Endodermal cell (in vitro differentiated cells): ENCODE measurements around the gene GIT1. TPM values are rescaled to one million over a fixed set of nuclear protein-coding genes. Genes with fewer than 3 reads are reported as not detected.

Experiments
- DNase-seq: peaks from one replicate; pipeline ENCODE4 v3.0.0-alpha.2; 2017
- H3K27ac ChIP-seq: 2 replicates; pipeline ENCODE4 v1.5.1; 2013; ENCODE audit warnings: mild to moderate bottlenecking, low read depth, low read length, moderate library complexity
- H3K27me3 ChIP-seq: 2 replicates; pipeline ENCODE4 v1.6.1; 2013; ENCODE audit warnings: mild to moderate bottlenecking, low read length, moderate library complexity; ENCODE audit not compliant: insufficient read depth, control insufficient read depth, poor library complexity, severe bottlenecking
- H3K36me3 ChIP-seq: 2 replicates; pipeline ENCODE4 v1.7.0; 2013; ENCODE audit warnings: mild to moderate bottlenecking, low read length, moderate library complexity; ENCODE audit not compliant: control insufficient read depth, insufficient read depth
- H3K4me1 ChIP-seq: one replicate; pipeline ENCODE4 v1.7.0; 2013; ENCODE audit warnings: low read length; ENCODE audit not compliant: control insufficient read depth, insufficient read depth
- H3K4me3 ChIP-seq: 2 replicates; pipeline ENCODE4 v1.5.1; 2013; ENCODE audit warnings: mild to moderate bottlenecking, low read length, moderate library complexity
- H3K9ac ChIP-seq: 2 replicates; pipeline ENCODE4 v1.6.1; 2013; ENCODE audit warnings: mild to moderate bottlenecking, low read length, moderate library complexity; ENCODE audit not compliant: poor library complexity, severe bottlenecking; ENCODE audit errors: extremely low read depth
- H3K9me3 ChIP-seq: 2 replicates; pipeline ENCODE4 v1.6.1; 2013; ENCODE audit warnings: mild to moderate bottlenecking, low read length, moderate library complexity; ENCODE audit not compliant: control insufficient read depth
- H3K27ac Mint-ChIP-seq: 2 replicates; pipeline ENCODE4 v1.8.0; 2020; ENCODE audit warnings: mixed read lengths
- H3K27me3 Mint-ChIP-seq: 2 replicates; pipeline ENCODE4 v1.8.0; 2021; ENCODE audit warnings: mild to moderate bottlenecking, mixed read lengths; ENCODE audit not compliant: insufficient read depth
- H3K36me3 Mint-ChIP-seq: 2 replicates; pipeline ENCODE4 v1.8.0; 2020; ENCODE audit warnings: low read depth, mixed read lengths
- H3K4me1 Mint-ChIP-seq: 2 replicates; pipeline ENCODE4 v1.8.0; 2020; ENCODE audit warnings: mixed read lengths
- H3K4me3 Mint-ChIP-seq: 2 replicates; pipeline ENCODE4 v1.8.0; 2020; ENCODE audit warnings: mild to moderate bottlenecking, moderate library complexity, mixed read lengths
- H3K9me3 Mint-ChIP-seq: 2 replicates; pipeline ENCODE4 v1.8.0; 2020; ENCODE audit warnings: mild to moderate bottlenecking, mixed read lengths
- CTCF ChIP-seq: fragments of 200-600 bp; sonication (generic); conservative IDR thresholded peaks from 2 replicates; pipeline ENCODE4 v1.5.0; 2021; ENCODE audit warnings: antibody characterized with exemption, mild to moderate bottlenecking
- WGBS, 2 experiments: methylation state at CpG; one replicate each; pipeline versions ENCODE4 v1.1.5 to v1.1.7; 2013; ENCODE audit warnings: missing lambda C conversion rate in 2 of 2, mixed read lengths in 1 of 2; ENCODE audit not compliant: insufficient coverage in 1 of 2, insufficient read length in 1 of 2; 5-methylcytosine and 5-hydroxymethylcytosine counted together
- total RNA-seq, 2 donors: library from RNA; stranded (reverse); fragmentation: NEBNext Ultra II Directional in 1 of 2; extraction: Animal tissue kit (Norgen Biotek cat#: 25700) in 1 of 2; gene quantifications; 2 replicates in 1 of 2; 3 replicates in 1 of 2; pipeline ENCODE4 v1.2.1, GENCODE V29; 2021

Gene GIT1
- total RNA-seq, 2 donors from 2014 or later = 45.0 to 61.8 TPM

- Histone ChIP-seq H3K9me3 (no peaks in the 10 kb centered on the region), H3K4me3 (no peak overlapping the region), H3K9ac (no peak overlapping the region), H3K27ac (no peak overlapping the region), H3K4me1 (no peaks in the 10 kb centered on the region), H3K36me3 (peaks cover 31% of the 10 kb centered on the region), H3K27me3 (no peaks in the 10 kb centered on the region)
- Mint-ChIP-seq H3K4me1 (peaks cover 1% of the 10 kb centered on the region), H3K36me3 (peaks cover 22% of the 10 kb centered on the region), H3K27ac (no peak overlapping the region), H3K9me3 (no peaks in the 10 kb centered on the region), H3K27me3 (no peaks in the 10 kb centered on the region), H3K4me3 (no peak overlapping the region)
- no peak for TF ChIP-seq CTCF
- 94 to 97% methylated on average over 8 to 9 of the region's 9 CpGs for WGBS, 2 experiments
- no peak for DNase-seq
These were observed 12.5 kb downstream of the GIT1 start for GRCh38 chr17:29577001-29577370.

GRCh38 chr17:29576214-29577000 is 13.0 kb downstream of the GIT1 start:
- H3K36me3 Mint-ChIP-seq = peaks cover 21% of the 10 kb centered on the region
- peaks cover 1% of the 10 kb centered on the region for H3K4me1 Mint-ChIP-seq
- Histone ChIP-seq H3K4me1 (no peaks in the 10 kb centered on the region), H3K36me3 (peaks cover 31% of the 10 kb centered on the region), H3K4me3 (no peak overlapping the region), H3K27ac (no peak overlapping the region), H3K9me3 (no peaks in the 10 kb centered on the region), H3K27me3 (no peaks in the 10 kb centered on the region), H3K9ac (no peak overlapping the region)
- no peak overlapping the region for H3K4me3 Mint-ChIP-seq
- no peak for TF ChIP-seq CTCF
- H3K27me3 Mint-ChIP-seq = peaks cover 5% of the 10 kb centered on the region
- no peak overlapping the region for H3K27ac Mint-ChIP-seq
- 94 to 97% methylated on average over 14 to 37 of the region's 37 CpGs for WGBS, 2 experiments
- H3K9me3 Mint-ChIP-seq = no peaks in the 10 kb centered on the region
- no peak for DNase-seq

DNA sequence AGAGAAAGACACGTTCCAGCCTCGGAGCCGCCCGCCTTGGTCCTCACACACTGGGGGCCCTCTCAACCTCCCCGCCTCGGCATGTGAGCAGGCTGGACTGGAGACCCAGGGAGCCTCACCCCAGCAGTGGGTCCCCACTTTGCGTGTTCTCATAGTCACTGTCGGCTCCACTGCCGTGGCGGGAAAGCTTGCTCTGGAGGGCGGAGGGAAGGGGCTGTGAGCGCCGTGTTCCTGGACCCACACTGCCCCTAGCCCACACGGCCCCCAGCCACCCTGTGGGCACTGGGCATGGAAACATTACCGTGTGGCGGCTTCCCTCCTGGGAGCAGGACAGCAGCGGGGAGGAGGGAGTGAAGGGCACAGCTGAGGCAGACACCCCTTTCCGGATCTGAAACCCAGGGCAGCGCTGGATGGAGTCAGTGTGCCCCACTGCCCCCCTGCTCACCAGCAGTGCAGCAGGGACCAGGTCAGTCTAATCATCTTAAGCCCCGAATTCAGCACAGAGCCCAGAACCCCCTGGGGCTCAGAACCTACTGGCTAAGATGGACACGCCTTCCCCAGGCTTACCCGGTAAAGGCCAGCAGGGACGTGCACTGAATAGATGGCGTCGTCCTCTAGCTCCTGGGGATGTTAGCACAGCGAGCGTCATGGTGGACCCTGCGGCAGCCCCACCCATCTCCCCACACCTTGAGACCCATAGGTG is 13.8 kb downstream of the GIT1 start:
- no peak for DNase-seq
- Mint-ChIP-seq H3K36me3 (peaks cover 19% of the 10 kb centered on the region), H3K4me3 (no peak overlapping the region), H3K27me3 (peaks cover 11% of the 10 kb centered on the region), H3K9me3 (no peaks in the 10 kb centered on the region), H3K27ac (no peak overlapping the region), H3K4me1 (peaks cover 1% of the 10 kb centered on the region)
- no peak overlapping the region for H3K4me3 ChIP-seq
- TF ChIP-seq CTCF = no peak
- H3K4me1 ChIP-seq = no peaks in the 10 kb centered on the region
- 93 to 94% methylated on average over 18 to 28 of the region's 28 CpGs for WGBS, 2 experiments
- H3K9ac ChIP-seq = no peak overlapping the region
- peaks cover 27% of the 10 kb centered on the region for H3K36me3 ChIP-seq
- H3K9me3 ChIP-seq = no peaks in the 10 kb centered on the region
- H3K27ac ChIP-seq = no peak overlapping the region
- no peaks in the 10 kb centered on the region for H3K27me3 ChIP-seq
